GM13976 (cell line): ENCODE results near the gene DGKD.
A peak's percentile ranks its signal among the peaks of the same experiment; 100 is the strongest.

ENCODE experiments used
- DNase-seq: peaks from one replicate; pipeline ENCODE4 v3.0.0; 2012; ENCODE audit warnings: low spot score
- in situ Hi-C: fragments of 300-500 bp; cut with MboI; formaldehyde crosslinking; loops from one replicate; pipeline ENCODE4 v1.12.0; 2022; ENCODE audit warnings: low sequenced_read_pairs, mixed read lengths, inconsistent platforms; ENCODE audit not compliant: unreplicated experiment
- TF ChIP-seq, protein P1 (sequence below): IDR thresholded peaks from 2 replicates; pipeline ENCODE4 v1.5.1; 2012; ENCODE audit warnings: borderline replicate concordance, mild to moderate bottlenecking; ENCODE audit not compliant: insufficient read depth; ENCODE audit errors: extremely low read depth, missing control alignments, control extremely low read depth

The DGKD gene

DNA sequence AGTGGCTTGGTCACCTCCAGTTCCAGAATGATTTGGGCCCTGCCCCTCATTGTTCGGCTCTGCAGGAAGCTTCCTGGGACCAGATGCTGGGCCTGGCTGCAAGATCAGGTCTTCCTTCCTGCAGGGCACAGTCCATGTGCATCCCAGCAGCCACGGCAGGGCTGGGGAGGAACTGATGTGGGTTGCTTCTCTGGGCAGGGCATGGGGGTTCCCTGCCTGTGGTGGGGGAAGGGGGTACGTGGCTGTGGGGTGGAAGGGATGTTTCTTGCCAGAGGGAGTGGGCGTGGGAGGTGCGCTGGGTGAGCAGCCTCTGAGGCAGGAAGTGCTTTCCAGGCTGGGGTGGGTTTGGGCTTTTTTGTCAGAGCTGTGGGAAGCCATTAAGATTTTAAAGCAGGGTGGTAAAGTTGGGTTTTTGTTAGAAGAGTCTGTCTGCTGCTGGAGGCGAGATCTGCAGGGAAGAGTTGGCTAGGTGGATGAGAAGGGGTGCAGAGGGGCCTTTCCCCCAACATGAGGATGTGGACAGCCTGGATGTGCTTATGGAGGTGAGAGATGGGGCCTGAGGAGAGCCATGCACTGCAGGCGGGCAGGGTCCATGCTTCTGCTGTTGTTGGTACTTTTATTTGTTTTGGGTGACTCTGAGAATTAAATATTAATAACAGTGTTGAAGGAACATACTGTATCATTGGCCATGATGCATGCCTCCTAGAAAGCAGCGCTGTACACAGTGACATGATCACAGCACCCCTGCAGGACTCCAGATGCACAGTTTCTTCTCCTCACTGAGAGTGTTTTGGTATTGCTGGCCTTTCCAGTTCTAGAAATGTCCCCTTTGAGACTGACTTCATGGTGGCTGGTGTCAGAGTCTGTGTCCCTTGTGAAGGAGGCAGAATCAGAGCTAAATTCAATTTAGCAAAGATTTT lies 45.3 kb downstream of the DGKD start:
- in situ Hi-C loops: no loop called here
- TF ChIP-seq, protein P1, sequence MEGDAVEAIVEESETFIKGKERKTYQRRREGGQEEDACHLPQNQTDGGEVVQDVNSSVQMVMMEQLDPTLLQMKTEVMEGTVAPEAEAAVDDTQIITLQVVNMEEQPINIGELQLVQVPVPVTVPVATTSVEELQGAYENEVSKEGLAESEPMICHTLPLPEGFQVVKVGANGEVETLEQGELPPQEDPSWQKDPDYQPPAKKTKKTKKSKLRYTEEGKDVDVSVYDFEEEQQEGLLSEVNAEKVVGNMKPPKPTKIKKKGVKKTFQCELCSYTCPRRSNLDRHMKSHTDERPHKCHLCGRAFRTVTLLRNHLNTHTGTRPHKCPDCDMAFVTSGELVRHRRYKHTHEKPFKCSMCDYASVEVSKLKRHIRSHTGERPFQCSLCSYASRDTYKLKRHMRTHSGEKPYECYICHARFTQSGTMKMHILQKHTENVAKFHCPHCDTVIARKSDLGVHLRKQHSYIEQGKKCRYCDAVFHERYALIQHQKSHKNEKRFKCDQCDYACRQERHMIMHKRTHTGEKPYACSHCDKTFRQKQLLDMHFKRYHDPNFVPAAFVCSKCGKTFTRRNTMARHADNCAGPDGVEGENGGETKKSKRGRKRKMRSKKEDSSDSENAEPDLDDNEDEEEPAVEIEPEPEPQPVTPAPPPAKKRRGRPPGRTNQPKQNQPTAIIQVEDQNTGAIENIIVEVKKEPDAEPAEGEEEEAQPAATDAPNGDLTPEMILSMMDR: no peak
- DNase-seq: no peak

DNA sequence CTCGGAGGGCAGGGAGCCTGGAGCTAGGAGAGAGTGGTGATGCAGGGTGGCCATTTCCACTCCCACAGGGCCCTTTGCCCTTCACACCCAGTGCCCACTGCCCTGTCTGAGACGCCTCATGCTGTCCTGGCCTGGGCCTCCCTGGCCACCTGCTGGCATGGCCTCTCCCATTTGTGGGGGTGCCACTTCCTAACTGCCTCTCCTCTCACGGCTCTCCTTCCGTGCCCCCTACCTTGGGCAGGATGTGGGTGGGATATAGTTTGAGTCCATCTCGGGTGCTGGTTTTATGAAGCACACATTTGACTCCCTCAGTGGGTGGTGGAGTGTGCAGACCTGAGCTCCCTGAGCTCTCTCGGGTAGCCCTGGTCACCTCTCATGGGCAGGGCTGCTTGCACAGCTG lies 46.0 kb downstream of the DGKD start:
- in situ Hi-C loops: no loop called here
- no peak for DNase-seq
- TF ChIP-seq, protein P1: no peak

DNA sequence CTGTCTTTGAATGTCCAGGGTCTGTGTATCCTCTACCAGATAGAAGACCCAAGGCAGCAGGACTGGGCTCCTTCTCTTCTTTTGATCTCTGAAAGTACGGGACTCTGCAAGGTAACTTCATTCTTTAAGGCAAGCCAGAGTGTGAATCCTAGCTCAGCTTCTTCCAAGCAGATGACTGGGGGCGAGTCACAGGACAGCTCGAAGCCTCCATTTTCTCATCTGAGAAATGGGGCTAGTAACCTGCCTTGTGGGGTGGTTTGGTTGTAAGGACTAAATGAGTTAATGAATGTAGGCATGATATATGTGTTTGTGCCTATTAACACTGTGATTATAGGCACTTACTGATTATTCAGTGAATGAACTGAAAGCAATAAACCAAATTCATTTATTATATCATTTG lies 46.7 kb downstream of the DGKD start:
- TF ChIP-seq, protein P1: no peak
- DNase-seq: no peak
- in situ Hi-C loops: no loop called here

DNA sequence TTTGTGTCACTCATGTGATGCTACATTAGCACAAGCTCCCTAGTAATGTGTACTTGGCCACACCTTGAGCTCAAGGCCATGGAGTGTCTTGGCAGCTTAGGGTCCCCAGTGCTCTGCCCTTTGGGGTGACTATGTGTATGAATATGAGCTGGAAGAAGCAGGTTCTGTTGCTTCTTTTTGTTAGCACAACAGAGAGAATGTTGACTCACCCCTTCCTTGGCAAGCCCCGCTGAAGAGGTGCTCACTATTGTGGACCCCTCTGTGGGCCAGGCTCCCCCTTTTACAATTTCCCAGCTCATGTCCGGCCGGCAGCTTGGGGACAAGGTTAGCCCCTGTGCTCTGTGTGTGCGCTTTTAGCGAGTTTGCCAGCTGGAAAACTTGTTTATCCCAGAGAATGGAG lies 48.1 kb downstream of the DGKD start:
- in situ Hi-C loops: no loop called here
- TF ChIP-seq, protein P1: no peak
- DNase-seq: no peak

DNA sequence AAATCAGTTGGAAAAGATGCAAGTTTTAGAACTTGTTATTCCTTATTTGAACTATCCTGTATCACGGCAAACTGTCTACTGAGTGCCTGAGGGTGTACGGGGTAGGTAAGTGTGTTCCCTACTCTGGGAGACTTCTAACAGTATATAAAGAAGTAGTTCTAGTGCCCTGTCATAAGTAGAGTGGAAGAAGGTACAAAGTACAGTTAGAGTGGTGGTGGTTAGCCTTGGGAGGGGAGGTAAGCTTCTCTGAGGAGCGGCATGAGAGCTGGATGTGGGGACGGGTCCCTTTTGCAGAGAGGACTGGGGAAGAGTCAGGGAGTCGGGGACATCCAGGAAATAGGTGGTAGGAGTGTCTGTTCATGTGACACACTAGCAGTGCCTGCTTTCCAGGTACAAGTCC lies 48.5 kb downstream of the DGKD start:
- TF ChIP-seq, protein P1: no peak
- DNase-seq: no peak
- in situ Hi-C loops: no loop called here

DNA sequence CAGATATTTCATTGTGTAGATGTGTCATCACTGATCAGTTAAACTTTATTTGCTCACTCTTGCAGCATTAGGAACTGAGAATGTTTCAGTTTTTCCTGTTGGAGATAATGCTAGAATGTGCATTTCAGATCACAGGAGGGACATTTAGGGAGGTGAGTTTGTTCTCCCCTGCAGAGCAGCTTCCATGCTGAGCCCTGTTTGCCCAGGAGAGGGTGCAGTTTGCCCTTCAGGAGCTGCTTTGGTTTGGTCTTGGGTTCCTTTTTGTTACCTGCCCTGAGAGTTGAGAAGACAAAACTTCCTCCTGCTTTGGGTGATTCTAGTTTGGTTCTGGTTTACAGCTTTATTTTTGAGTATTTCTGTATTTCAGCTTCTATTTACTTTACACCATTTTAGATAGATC lies 49.9 kb downstream of the DGKD start:
- TF ChIP-seq, protein P1: peak; percentile 62
- DNase-seq: peak; percentile 69
- in situ Hi-C loops: no loop called here
